ENCODE results near the gene ZNF292.

- no peak for TF ChIP-seq POLR2A (IDR thresholded peaks at IDR 0.05)
- TF ChIP-seq CTCF (IDR thresholded peaks at IDR 0.05), result no peak
Observed at GRCh38 chr6:87220997-87221396, 65.6 kb downstream of the ZNF292 start.
